Fibroblast of skin of abdomen (primary cell): ENCODE data around the gene SNRNP200.
"Not testable (repeated sequence)": the region's sequence is repeated elsewhere in the genome, so short reads cannot be mapped to it uniquely, and the experiment has no call there.

Experiments
- DNase-seq: peaks from one replicate; pipeline ENCODE4 v3.0.0-alpha.2; 2013

SNRNP200 gene

GRCh38 chr2:96325041-96325883 lies 19.9 kb upstream of the SNRNP200 start, which contains the start of gene ITPRIPL1:
Gene ITPRIPL1 (plus strand): TSS chr2:96325317. CDS start chr2:96325840, 523 bp downstream.
- DNase-seq = no peak

- DNase-seq = no peak
Observed at GRCh38 chr2:96324721-96325040, 19.3 kb upstream of the SNRNP200 start.

DNA sequence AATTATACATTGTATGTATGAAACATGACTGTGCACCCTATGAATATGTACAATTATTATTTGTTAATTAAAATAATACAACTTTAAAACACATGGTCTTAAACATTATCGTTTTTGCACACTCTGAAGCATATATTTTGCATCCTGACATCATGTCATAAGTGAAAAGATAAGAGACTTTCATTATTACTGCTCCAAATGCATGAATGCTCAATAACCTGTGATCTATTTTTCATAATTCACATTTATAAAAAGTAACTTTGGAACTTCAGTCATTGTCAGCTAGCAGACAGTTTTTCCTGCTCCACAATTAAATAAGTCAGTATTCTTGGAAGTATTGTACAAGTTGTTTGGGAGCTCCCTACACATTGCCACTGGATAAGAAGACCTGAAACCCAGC lies 18.5 kb upstream of the SNRNP200 start:
- no peak for DNase-seq

DNA sequence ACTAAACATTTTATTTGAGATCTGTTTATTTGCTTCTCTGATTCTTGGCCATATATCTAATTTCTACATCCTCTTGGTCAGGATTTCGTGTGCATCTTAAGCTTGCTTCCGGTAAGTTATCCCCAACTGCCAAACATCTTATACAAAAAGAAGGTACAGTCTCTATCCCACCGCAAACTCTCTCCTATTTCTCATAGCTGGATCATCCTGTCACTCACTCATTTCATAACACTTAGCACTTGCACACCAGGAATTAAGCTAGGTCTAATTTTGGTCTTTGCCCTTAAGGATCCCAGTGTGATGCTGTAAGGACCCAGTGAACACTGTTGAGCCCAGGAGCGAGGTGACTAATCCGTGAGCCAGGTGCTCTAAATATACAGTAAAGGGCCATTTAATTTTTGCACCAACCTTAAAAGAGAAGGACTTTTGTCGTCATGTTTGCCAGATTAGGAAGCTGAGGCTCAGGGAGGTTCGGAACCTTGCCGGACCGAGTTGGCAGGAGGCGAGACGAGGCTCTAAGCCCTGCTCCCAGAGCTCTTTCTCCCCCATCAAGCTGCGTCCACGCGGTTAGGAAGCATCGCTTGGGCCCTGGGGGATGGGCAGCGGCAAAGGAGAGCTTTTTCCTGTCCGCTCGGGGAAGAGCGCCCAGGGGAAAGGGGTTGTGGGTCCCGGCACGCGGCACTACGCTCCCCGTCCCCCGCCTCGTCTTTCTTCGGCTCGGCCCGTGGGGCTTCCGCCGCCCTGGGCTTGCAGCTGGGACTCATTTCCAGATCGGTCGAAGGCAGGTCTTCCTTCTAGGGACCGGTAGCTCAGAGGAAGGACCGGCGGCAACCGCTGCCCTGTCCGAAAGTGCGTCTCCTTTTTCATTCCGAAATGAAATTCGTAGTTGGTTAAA lies 15.6 kb upstream of the SNRNP200 start:
- DNase-seq = no peak

GRCh38 chr2:96320326-96320725 lies 15.0 kb upstream of the SNRNP200 start:
- no peak for DNase-seq

DNA sequence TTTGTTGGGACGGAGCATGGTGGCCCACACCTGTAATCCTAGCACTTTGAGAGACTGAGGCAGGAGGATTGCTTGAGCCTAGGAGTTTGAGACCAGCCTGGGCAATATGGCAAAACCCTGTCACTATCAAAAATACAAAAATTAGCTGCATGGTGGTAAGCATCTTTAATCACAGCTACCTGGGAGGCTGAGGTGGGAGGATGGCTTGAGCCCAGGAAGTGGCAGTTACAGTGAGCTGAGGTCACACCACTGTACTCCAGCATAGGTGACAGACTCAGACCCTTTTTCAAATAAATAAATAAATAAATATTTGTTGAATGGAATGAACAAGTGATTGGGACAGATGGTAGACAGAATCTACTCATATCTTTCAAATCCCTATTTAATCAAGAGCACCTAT lies 14.1 kb upstream of the SNRNP200 start:
- no peak for DNase-seq

DNA sequence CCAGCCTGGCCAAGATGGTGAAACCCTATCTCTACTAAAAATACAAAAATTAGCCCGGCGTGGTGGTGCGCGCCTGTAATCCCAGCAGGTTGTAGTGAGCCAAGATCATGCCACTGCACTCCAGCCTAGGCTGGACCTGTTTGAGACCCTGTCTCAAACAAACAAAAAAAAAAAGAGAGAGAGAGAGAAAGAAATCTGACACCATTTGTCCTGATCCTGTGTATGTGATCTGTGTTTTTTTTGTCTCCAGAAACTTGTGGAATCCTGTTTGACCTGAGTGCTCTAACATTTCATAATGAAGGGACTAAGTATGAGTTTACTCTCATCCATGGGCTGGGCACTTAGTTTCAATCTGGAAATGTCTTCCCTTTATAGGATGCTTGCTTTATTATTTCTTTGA lies 13.4 kb upstream of the SNRNP200 start:
- DNase-seq = no peak

DNA sequence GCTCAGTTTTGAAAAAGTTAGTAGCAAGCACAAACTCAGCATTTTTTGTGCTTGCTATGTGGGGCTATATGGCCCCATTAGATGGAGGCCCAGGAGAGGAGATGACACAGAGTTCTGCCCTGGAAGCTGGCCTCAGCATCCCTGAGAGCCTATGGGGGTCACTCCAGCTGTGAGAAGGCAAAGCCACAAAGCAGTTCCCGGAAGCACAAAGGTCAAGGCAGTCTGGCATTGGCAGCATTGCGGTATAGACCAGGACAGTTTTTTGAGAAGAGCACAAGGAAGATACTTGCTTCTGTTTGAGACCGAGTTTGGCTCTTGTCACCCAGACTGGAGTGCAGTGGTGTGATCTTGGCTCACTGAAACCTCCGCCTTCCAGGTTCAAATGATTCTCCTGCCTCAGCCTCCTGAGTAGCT lies 12.2 kb upstream of the SNRNP200 start:
- DNase-seq = no peak

GRCh38 chr2:96316999-96317398 lies 11.7 kb upstream of the SNRNP200 start:
- no peak for DNase-seq

GRCh38 chr2:96315400-96316071 lies 10.2 kb upstream of the SNRNP200 start:
- DNase-seq = peak; percentile 69

GRCh38 chr2:96315005-96315399 lies 9.7 kb upstream of the SNRNP200 start:
- DNase-seq = no peak

DNA sequence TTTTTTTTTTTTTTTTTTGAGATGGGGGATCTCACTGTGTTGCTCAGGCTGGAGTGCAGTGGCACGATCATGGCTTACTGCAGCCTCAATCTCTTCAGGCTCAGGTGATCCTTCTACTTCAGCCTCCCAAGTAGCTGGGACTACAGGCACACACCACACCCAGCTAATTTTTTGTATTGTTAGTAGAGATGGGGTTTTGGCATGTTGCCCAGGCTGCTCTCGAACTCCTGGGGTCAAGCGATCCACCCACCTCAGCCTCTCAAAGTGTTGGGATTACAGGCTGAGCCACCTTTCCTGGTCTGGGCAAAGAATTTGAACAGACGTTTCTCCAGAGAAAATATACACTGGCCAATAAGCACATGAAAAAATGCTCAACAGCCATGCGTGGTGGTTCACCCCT lies 2.9 kb upstream of the SNRNP200 start:
- no peak for DNase-seq

GRCh38 chr2:96306370-96306769 lies 1.0 kb upstream of the SNRNP200 start:
- no peak for DNase-seq

- DNase-seq = no peak
Observed at GRCh38 chr2:96305979-96306308, 598 bp upstream of the SNRNP200 start.

GRCh38 chr2:96304606-96305005 lies 740 bp downstream of the SNRNP200 start:
- no peak for DNase-seq

DNA sequence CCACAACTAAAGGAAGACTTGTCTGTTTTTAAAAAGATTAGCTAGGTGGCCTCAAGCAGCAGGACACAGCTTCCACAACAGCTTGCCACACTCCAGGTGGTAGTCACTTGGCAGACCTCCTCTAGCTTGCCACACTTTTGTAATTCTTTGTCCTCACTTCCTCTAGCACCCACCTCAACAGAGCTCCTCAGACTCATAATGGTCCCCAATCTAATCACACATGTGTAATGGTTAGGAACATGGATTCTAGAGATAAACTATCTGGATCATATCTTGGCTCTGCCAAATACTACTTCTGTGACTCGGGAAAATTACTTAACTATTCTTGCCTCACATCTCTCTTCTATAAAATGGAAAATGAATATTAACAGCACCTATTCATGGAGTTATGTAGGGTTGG lies 3.5 kb downstream of the SNRNP200 start:
- DNase-seq = no peak

- no peak for DNase-seq
Observed at GRCh38 chr2:96296925-96297324, 8.4 kb downstream of the SNRNP200 start.

DNA sequence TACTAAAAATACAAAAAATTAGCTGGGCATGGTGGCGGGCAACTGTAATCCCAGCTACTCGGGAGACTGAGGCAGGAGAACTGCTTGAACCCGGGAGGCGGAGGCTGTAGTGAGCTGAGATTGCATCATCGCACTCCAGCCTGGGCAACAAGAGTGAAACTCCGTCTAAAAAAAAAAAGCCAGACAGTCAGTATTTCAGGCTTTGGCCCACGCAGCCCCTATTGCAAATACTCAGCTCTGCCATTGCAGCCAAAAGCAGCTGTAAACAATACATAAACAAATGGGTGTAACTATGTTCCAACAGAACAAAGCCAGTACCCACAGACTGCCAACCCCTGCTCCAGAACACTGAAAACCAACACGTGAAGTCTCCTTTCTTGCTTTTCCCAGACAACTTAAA lies 11.1 kb downstream of the SNRNP200 start:
- DNase-seq = not testable (repeated sequence)

- no peak for DNase-seq
Observed at GRCh38 chr2:96291751-96292150, 13.6 kb downstream of the SNRNP200 start.

DNA sequence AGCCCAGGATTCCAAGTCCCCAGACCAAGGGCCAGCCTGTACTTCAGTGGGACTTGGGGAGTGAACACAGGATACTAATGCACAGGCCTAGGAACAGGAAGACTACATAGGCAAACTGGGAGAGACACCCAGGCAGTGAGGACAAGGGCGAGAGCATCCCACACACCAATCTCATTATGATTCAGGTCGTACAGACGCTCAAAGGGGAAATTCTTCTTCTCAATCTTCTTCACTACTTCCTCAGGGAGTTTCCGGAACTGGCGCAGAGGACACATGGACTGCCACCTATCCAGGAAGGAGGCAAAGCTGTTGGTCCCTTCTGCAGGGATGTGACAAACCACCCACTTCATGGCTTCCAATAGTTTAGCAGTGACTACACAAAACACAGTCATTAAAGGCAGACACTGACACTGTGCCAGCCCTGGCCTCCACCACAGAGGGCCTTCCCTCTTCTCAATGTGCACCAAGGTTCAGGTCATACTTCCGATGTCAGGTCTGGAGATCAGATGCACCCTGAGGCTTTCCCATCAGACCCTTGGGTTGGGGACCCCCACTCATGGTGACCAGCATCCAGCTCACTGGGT lies 18.0 kb downstream of the SNRNP200 start:
- DNase-seq = no peak

DNA sequence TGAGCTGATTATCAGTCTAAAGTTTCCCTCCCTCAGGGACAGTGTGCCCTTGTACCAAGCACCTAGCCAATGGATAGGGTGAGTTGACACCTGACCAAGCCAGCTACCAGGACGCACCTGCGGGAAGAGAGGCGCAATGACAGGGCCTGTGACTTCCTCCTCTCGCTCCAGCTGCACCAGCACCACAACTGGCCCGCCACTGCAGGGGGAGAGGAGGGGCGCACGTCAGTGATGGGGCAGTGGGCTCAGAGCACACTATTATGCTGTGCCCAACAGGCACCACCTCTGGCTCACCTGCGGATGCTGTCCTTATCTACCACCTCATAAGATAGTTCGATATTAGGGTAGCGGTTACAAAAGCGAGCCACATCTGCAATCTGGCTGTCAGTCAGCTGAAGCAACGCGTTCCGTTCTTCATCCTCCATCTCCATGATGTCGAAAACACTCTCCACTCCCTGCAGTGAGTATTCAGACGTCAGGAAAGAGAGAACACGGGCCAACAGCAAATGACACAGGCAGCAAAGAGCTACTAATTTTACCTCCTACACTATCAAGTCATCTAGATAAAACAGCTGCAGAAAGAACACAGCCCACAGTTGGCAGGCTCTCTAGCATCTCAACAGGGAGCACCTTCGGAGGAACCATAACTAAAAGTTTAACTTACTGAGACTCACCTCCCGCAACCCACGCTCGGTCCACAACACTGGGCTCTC lies 28.4 kb downstream of the SNRNP200 start:
- DNase-seq = no peak

DNA sequence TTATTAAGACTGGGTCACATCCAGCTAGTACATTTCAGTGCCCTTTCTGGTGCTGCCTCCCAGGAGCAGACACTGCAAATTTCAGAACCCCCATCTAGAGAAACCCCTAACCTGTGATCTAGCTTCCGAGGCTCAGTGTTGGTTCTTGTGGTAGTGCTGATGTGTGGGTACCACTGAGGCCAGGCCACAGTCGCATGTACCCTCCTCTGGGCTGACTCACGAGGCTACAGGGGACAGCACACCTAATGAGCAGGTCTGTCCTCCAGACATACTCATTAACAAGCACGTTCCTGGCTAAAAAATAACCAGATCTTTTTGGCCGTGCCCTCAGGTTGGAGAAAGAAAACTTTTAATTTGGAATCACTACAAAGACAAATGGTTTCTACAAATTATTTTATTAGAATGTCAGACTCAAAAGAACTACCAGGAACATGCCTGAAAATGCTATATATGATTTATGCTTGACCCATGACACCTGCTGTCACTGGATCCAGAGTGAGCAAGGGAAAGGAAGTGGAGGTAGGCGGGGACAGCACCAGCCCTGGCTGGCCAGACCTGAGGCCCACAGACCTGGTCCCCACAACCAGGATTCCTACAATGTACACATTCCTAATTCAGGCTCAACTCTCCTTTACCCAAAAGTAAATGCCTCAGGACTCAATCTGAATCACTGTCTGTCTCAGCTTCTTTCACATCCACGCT lies 30.8 kb downstream of the SNRNP200 start:
- DNase-seq = no peak
